ENCODE measurements around the gene SH3RF1.
"Not testable (repeated sequence)": the region's sequence is repeated elsewhere in the genome, so short reads cannot be mapped to it uniquely, and the experiment has no call there.

Gene SH3RF1

DNA sequence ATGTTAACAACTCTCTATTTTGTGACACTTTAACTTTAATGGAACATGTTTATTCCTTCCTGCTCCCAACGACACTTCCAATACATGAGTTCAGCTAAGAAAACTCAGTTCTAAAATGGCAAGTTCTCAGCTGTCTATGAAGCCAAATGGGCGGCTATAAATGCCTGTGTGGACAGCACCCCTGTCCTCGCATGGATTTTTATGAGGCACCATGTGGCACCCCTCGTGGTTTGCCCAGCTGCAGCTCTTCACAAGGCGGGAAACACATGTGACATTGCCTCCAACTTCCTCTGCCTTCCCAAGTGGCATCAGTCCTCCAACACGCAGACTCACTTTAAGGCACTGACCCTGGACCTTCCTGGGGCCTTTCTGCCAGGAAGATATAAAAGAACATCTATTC lies 48.0 kb downstream of the SH3RF1 start:
- no peak for DNase-seq

DNA sequence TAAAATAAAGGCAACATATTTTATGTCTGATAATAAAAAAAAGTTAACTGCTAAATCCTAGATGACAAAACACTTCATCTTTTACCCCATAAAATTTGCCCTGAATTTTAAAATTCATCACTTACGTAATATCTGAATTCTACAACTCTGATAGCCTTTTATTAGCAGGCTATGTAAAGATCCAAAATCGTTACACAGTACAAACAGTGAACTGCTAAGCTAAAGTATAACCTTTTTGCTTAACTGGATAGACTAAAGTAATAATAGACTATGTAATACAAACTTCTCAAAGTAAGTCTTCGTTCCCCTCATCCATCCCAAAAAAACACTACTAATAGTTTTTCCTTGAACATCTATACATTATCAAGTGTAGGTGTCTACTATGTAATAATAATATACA lies 49.1 kb downstream of the SH3RF1 start:
- DNase-seq: no peak

DNA sequence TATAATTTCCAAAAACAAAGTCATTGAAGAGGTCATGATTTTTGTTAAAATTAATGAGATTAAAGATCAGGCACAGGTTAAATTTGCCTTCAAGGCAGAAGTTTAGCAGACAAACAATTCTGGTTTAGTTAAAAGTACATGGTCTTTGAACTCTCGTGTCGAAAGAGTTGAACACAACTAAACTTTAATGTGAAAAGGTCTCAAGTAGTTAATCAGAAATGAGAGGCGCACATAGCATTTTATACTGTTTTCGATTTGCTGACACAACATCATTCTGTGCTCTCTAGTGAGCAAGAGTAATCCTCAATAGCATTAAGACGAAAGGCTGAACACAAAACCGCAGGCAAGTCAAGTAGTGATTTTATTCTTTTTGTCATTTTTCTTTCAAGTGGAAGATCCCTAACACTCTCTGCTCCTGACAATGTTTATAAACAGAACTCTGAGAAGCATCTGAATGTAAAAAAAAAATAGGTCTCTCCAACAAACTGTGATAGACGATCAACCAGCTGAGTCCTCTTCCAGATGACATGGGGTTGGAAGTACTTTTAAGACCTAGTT lies 49.8 kb downstream of the SH3RF1 start:
- no peak for DNase-seq

DNA sequence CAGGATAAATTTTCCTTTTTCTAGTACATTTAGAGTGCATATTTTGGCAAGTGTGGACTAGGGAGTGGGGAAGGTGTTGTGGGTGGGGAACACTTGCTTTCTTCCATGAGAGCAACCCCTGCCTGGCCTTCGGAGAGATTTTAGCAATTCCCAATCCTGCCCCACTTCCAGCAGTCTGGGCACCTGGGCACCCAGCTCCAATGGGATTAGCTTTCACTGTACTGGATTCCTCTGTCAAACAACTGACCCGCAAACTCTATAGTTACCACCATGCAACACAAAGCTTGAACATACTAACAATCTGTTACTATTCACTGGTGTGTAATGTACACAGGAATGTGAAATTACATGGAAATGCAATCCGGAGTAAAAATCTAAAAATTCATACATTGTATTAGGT lies 50.3 kb downstream of the SH3RF1 start:
- no peak for DNase-seq

DNA sequence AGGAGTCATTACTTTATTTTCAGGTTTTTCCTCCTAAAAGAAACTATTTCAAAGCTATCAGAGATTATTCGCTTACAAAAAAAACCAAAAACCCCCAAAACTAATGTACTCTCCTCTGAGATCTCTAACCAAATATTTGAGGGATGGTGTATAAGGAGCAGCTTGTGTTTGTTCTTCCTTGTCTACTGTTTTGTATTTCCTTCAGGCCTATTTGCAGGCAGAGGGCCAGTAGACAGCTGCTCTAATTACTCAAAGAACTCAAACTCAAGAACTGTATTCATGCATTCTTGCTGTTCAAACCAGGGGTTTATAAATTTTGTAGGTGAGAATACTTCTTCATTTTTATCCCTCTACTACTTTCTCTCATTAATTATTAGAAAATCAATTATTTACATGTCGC lies 51.3 kb downstream of the SH3RF1 start:
- DNase-seq: no peak

DNA sequence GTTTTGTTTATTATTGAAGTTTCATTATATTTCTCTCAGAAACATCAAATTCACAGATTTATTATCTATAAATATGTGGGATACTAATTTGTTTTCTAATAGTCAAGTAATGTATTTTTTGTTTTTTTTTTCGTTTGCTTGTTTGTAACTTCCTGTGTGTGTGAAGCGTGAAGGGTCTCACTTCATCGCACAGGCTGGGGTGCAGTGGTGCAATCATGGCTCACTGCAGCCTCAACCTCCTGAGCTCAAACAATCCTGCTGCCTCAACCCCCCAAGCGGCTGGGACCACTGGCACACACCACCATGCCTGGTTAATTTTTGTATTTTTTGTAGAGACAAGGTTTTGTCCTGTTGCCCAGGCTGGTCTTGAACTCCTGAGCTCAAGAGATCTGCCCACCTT lies 55.1 kb downstream of the SH3RF1 start:
- no peak for DNase-seq

DNA sequence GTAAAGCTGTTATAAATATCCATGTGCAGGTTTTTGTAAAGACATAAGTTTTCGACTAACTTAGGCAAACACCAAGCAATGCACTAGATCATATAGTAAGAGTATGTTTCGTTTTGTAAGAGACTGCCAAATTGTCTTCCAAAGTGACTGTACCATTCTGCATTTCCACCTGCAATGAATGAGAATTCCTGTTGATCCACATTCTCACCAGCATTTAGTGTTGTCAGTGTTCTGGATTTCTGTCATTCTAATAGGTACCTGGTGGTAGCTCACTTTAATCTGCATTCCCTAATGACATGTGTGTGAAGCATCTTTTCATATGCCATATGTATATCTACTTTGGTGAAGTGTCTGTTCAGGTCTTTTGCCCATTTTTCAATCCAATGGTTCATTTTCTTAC lies 57.8 kb downstream of the SH3RF1 start:
- DNase-seq: no peak

DNA sequence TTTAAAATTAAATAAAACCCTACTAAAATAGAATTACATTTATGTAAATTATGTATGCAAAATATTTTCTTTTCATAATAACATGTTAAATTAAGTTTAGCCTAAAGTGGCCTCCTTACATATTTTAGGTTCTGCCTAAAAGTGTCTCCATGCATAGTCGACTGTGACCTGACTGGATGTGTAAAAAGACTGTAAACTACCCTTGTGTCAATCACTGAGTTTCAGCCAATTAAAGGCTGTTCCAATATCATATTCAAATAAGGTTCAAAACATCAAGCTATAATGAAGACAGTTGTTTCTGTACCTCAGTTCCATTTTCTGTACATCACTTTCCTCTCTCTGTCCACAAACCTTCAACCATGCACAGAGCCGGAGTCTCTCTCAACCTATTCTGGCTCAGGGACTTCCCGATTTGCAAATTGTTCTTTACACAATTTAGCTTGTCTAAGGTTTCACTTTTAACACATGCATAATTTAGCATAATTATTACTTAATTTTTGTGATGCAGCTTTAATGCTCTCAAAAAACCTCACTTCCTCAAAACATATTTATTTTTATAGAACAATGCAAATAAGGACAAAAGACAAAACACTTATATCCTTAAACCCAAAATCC lies 60.1 kb downstream of the SH3RF1 start:
- DNase-seq: no peak

DNA sequence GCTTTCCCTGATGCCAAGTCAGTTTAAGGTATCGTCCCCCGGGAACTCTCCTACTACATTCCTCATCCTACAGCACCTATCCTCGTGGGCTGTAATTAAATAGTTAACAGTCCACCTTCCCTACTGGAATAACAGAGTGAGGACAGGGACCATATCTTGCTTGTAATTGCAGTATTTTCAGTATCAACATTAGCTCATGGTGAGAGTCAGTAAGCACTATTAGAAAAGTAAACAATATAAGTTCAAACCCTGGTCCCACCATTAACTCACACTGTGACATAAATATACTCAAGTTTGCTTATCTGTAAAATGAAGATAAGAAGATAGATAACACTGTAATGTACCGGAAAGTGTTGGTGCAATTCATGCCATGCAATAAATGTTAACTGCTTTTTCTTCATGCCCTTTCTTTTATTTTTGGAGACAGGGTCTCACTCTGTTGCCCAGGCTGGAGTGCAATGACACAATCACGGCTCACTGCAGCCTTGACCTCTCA lies 61.3 kb downstream of the SH3RF1 start:
- no peak for DNase-seq

DNA sequence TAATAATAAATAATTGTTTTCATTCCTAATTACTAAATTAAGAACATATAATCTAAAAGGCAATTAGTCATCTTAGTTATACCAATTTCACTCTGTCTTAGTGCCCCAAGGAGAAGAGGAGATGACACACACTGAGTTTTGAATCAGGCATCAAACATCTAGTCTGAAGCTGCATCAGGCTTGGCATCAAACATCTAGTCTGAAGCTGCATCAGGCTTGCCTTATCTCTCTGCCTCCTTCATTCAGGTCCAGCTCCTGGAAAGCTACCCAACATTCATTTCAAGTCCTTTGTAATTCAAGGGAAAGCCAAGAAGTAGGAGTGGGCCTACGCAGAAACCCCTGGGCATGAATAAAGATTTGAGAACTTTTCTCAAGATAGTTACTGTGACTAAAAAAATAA lies 62.2 kb downstream of the SH3RF1 start:
- no peak for DNase-seq

DNA sequence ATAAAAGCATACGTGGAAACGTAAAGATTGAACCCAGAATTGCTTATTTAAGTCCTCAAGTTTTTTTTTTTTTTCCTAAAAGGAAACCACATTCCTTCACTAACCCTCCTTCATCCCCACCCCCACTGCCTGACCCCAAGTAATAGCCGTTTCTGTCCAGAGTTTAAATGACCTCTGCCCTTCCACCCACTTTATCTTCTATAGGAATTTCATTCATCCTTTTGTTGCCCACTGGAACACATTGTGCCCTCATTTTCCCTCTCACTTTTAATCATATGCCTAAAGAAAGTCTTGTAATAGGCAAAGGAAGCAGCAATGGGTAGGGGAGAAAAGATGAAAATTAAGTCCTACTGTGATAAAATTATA lies 62.7 kb downstream of the SH3RF1 start:
- DNase-seq: no peak

DNA sequence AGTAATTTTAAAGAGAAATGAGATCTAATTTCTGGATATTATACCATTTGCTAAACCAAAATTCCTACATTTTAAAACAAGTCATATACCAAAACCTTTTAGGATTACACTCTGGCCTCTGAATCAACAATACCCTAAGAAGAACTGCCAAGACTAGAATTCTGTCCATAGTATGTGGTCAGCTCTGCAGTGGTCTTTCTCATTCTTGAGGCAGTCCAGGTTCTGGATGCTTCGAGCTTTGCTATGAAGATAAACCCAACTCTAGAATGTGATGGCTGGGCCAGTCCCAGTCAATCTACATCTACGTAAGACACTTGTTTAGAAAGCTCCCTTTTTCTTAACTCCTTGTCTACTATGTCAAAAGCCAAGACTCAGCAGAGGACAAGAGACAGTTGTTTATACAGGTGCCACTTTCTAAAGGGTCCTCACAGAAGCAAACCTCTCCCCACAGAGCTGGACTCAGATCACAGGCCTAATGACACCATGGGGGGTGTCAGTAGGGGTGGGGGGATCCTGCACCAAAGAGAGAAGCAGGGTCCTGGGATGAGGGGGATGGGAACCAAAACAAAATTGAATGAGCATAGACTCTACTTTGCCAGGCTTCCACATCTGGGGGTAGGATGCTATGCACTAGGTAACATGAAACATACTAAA lies 63.2 kb downstream of the SH3RF1 start:
- DNase-seq: no peak

DNA sequence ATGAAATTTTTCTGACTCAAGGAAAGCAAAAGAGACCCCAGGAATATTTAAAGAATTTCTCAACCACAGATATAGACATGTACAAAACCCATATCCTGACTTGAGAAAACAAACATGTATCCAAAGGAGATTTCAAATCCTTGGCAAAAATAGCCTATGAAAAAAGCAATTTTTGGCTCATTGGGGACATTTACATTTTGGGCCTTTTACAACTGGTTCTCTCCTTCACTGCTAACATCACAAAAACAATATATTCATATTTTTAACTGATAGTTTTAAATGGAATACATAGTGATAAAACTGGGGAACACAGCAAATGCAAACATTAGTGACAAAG lies 65.0 kb downstream of the SH3RF1 start:
- DNase-seq: no peak

DNA sequence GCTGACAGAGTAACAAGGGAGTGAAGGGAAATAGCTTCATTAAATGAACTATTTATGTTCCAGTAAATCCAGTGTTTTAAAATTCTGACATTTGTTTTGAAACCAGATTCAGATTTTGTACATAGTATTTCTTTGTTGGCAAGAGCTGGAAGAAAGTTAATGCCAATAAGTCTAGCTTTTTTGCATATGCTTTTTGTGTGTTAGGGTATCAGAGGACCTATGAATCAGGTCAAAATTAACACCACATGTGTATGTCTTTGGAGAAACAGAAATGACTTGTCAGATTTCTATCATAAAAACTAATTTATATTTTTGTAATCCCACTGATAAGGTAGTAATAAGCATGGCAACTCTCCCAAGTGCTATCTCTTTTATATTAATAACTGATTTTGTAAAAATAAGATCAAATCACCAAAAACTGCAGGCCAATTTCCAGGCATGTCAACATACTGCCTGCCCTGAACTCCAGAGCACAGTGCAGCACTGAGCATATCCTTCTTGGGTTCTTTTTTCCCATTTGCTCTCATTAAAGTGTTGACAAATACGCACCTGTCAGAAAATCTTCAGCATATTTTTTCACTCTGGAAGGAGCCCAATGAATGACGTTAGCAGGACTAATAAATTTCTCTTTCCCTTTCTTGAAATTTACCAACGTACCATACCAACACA lies 65.5 kb downstream of the SH3RF1 start:
- DNase-seq: no peak

DNA sequence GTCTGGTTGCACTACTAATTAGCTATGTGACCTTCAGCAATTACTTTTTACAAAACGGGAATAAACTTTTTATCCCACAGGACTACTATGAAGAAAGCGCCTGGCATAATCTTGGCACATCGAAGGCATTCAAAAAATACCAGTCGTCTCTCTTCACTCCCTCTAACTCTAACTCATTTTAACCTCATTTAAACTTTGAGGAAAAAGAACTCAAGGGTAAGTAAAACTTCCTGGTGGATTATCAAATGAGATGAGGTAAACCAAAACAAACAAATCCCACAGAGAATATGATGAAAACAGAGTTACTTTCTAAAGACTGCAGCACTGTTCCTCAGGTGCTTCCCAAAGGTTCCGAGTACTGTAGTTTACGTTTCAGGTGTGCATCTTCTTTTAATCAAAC lies 66.9 kb downstream of the SH3RF1 start:
- DNase-seq: no peak

DNA sequence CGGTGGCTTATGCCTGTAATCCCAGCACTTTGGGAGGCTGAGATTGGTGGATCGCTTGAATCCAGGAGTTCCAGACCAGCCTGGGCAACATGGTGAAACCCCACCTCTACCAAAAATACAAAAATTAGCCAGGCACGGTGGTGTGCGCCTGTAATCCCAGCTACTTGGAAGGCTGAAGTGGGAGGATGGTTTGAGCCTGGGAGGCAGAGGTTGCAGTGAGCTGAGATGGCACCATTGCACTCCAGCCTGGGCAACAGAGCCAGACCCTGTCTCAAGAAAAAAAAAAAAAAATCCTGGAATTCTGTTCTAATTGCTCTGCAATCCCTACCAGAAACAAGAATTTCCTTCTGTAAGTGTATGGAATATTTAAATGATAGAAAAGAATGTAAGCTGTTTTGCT lies 67.5 kb downstream of the SH3RF1 start:
- DNase-seq: not testable (repeated sequence)

DNA sequence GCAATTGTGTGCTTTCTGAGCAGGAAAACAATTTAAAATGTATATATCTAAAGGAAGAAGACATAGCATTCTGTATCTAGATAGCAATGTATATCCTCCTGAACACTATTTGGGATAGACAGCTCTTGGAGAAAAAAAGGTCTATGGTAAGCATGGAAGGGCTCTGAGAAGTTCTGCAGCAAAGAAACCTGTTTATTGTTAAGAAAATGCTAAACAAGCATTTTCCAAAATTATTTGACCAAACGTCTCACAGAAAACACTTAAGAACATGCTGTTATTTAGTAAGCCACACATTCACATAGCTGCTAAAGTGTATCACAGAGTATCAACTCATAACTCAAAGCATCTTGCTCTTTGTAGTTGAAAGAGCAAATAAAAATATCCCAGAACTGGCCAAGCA lies 67.9 kb downstream of the SH3RF1 start:
- DNase-seq: no peak

DNA sequence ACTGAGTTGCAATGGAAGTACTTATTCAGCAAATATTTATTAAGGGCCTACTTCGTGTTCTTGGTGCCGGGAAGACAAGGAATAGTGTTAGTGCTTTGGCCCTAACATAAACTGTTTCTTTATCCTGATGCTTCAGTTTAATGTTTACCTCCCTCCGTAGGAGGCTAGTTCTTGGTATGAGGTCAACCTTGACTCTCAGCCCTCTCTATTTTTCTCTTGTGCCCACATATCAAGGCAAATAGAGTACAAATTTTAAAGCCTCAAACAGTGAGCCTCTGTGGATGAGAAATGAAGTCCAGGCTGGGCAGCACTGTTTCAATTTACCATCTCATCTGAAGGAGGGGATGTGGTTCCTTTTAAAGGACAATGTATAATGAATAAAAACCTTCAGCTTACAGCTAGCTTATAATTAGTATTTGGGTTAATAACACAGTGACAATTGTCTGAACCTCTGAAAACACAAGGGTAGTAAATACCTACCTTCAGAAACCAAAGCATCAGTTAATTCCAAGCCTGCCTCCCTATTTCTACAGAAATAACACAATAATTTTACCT lies 68.5 kb downstream of the SH3RF1 start:
- DNase-seq: no peak

DNA sequence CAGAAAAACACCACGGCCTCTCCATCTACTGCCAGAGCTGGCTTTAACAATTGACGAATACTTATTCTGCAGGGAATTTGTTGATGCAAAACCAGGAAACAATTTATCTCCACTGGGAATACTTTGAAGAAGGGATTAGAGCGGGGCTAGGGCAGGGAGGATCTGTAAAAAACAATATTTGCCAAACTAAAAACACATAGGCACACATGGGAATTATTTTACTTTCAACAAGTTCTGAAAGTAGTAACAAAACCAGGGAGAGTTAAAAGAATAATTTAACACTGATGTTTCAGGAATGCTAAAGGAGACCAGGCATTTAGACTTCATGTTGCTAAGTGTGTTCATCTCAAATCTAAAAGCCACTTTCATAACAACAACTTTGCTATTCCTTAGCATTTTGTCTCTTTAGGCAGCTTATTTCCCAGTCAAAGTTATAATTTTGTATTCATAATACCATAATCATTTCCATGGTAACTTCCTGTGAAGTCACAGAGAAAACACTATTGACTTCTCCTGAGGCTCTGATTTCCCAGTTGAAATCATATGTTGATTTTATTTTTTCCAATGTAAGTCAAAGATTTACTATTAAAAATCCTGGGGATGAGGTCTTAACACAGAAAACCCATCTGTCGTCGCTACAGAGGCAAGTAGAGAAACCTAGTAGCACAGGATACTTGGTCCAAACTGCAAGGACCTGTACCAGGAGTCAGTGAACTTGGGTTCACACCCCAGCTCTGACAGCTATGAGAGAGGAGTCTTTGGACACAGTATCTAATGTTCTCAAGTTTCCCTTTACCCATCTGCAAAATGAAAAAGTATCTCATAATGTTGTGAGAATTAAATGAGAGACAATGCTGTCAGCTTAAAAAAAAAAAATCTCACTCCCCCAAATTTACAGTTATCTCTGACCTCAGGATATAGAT lies 69.3 kb downstream of the SH3RF1 start:
- DNase-seq: no peak

DNA sequence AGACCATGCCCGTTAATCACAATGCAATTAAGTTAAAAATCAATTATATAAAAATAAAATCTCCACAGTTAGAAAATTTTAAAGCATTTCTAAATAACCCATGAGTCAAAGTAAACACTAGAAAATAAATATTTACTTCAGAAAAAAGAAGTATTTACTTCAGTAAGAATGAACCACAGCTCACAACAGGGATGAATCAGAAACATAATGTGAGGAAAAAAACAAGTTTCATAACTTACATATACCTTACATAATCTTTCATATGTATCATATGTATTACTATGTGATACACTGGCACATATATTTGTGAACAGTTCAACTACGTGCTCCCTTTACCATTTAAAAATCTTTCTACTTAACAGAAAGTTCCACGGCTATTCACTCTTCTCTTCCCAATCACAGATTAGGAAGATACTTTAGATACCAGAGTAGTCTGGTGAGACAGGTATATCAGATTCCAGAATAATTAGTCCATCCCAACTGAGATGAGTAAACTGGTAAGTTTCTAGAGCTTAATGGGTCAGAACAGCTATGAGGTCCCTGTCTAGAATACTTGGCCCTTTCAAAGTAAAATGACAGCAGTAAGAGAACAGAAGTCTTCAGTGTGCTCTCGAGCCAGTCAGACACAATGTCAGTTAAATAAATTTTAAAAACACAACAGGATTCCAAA lies 70.3 kb downstream of the SH3RF1 start:
- DNase-seq: no peak

DNA sequence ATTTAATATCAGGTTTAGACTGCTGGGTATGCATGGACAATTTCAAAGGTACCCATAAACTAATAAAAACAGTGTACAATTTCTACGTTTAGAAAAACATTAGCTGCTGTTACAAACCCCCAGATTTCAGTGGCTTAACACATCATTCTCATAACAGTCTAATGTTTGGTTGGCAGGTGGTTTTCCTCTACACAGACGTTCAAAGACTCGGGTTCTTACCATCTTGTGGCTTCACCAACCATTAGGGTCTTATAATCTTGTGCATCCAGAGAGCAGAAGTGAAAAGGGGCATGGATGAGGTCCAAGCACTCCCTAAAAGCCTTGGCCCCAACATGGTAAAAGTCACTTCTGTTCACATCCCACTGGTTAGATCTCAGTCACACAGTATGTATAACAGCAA lies 71.6 kb downstream of the SH3RF1 start:
- DNase-seq: no peak

DNA sequence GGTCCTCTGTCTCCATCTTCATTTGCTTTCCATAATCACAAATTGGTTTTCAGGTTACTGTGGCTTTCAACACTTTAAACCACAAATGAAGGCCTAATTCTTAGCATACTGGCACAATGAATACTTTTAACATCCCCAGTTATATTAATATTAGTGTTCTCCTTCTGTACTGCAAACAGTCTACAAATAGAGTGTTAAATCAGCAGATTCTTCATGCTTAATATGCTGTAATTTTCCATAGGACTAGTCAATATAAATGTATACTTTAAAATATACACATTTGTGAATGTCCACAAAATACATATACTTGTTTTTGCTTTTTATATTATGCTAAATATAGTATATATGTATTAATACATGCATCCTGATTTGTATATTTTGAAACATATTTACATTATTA lies 72.6 kb downstream of the SH3RF1 start:
- no peak for DNase-seq

Data from stimulated activated CD4-positive, alpha-beta T cell treated with anti-CD3 and anti-CD28 coated beads, Interleukin-12 subunit alpha, Interleukin-12 subunit beta, amount 100 ng/mL, for 4 hours (primary cell).